ENCODE measurements around the gene PKP1.

PKP1 gene

GRCh38 chr1:201283836-201284553 is 689 bp downstream of the PKP1 start:
- no peak for DNase-seq

- no peak for DNase-seq
Observed at GRCh38 chr1:201284636-201285035, 1.3 kb downstream of the PKP1 start.

GRCh38 chr1:201285846-201286245 is 2.5 kb downstream of the PKP1 start:
- DNase-seq = no peak

GRCh38 chr1:201286445-201286844 is 3.1 kb downstream of the PKP1 start:
- no peak for DNase-seq

GRCh38 chr1:201288007-201288406 is 4.7 kb downstream of the PKP1 start:
- DNase-seq = no peak

GRCh38 chr1:201288765-201289164 is 5.5 kb downstream of the PKP1 start:
- DNase-seq = no peak

GRCh38 chr1:201290551-201290950 is 7.2 kb downstream of the PKP1 start:
- no peak for DNase-seq

GRCh38 chr1:201291916-201292315 is 8.6 kb downstream of the PKP1 start:
- DNase-seq = no peak

- no peak for DNase-seq
Observed at GRCh38 chr1:201294876-201295275, 11.6 kb downstream of the PKP1 start.

- DNase-seq = no peak
Observed at GRCh38 chr1:201295346-201295745, 12.0 kb downstream of the PKP1 start.

- DNase-seq = no peak
Observed at GRCh38 chr1:201295861-201296260, 12.6 kb downstream of the PKP1 start.

GRCh38 chr1:201296352-201296751 is 13.0 kb downstream of the PKP1 start:
- DNase-seq = no peak

GRCh38 chr1:201298396-201299381 is 15.4 kb downstream of the PKP1 start:
- DNase-seq = no peak

- DNase-seq = no peak
Observed at GRCh38 chr1:201299968-201300367, 16.7 kb downstream of the PKP1 start.

GRCh38 chr1:201300641-201301040 is 17.3 kb downstream of the PKP1 start:
- no peak for DNase-seq

GRCh38 chr1:201302163-201303152 is 19.2 kb downstream of the PKP1 start:
- peak; percentile 64 for DNase-seq

- no peak for DNase-seq
Observed at GRCh38 chr1:201304126-201304525, 20.8 kb downstream of the PKP1 start.

GRCh38 chr1:201305815-201306214 is 22.5 kb downstream of the PKP1 start:
- DNase-seq = no peak

- DNase-seq = no peak
Observed at GRCh38 chr1:201307231-201307630, 23.9 kb downstream of the PKP1 start.

GRCh38 chr1:201307760-201308499 is 24.6 kb downstream of the PKP1 start:
- DNase-seq = no peak

- DNase-seq = peak; percentile 65
Observed at GRCh38 chr1:201309416-201309815, 26.1 kb downstream of the PKP1 start.

Measured in NCI-H1436 treated with DMSO at 0.1 percent for 48 hours (cell line).